B cell (primary cell): ENCODE results near the gene FAM117B.

Experiments
- CTCF ChIP-seq: fragments of 200-600 bp; IDR thresholded peaks from one replicate; pipeline ENCODE4 v1.8.0; 2022; ENCODE audit warnings: antibody characterized with exemption, mild to moderate bottlenecking
- EZH2 ChIP-seq: IDR thresholded peaks from 2 replicates; pipeline ENCODE4 v1.6.1; 2012; ENCODE audit warnings: borderline replicate concordance, low read depth, mild to moderate bottlenecking, moderate library complexity, low read length; ENCODE audit not compliant: insufficient read depth, poor library complexity, severe bottlenecking

GRCh38 chr2:202764991-202765390 is 130.2 kb downstream of the FAM117B start:
- TF ChIP-seq EZH2 = no peak
- no peak for TF ChIP-seq CTCF
